Esophagus muscularis mucosa (tissue), 4 donors: ENCODE results near the gene PABPN1.

Experiments used
- EP300 ChIP-seq: sonication (generic); formaldehyde crosslinking; IDR thresholded peaks from one replicate; pipeline ENCODE4 v1.6.1; 2017; ENCODE audit warnings: antibody characterized with exemption
- POLR2A ChIP-seq: fragments of 450-650 bp; IDR thresholded peaks from one replicate; pipeline ENCODE4 v1.6.1; 2017; ENCODE audit warnings: antibody characterized with exemption, moderate library complexity, mild to moderate bottlenecking, low read depth
- POLR2AphosphoS5 ChIP-seq, 2 donors: sonication (generic); formaldehyde crosslinking; IDR thresholded peaks; one replicate each; pipeline ENCODE4 v1.6.1; 2017; ENCODE audit warnings: antibody characterized with exemption in 2 of 2
- TF ChIP-seq, protein P1 (sequence below), 3 experiments: fragments of 200-600 bp in 2 of 3; fragments of 450-650 bp in 1 of 3; sonication (generic) in 2 of 3; IDR thresholded peaks; one replicate each; pipeline ENCODE4 v1.5.1; 2017 to 2019; ENCODE audit warnings: antibody characterized with exemption in 3 of 3, mild to moderate bottlenecking in 2 of 3, moderate library complexity in 1 of 3

DNA sequence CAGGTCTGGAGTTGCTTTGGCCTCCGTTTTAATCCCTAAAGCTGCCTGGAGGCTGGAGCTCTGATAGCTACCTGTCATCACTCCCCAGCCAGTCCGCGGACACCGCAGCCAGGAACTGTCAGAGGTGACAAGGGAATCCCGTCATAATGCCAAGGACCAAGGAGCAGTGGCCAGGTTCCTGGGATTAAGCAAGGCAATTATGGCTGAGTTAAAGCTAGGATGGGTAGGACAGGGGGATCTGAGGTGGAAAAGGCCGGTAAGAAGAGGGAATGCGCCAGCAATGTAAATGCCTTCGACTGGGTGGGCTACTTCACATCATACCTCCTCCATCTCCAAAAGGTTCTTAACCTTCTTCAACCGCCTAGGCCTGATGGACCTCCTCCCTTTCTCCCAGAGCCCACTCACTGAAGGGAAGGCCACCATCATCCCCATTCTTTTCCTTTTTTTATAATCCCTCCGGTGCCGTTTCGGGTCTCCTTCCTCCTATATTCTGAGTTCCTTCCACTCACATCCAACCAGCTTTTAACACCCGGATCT, 20.5 kb upstream of the PABPN1 start:
- TF ChIP-seq POLR2AphosphoS5 (IDR thresholded peaks at IDR 0.05) (peak in 1 of 2 donors; percentile 66), EP300 (no peak), POLR2A (no peak)
- TF ChIP-seq, protein P1, sequence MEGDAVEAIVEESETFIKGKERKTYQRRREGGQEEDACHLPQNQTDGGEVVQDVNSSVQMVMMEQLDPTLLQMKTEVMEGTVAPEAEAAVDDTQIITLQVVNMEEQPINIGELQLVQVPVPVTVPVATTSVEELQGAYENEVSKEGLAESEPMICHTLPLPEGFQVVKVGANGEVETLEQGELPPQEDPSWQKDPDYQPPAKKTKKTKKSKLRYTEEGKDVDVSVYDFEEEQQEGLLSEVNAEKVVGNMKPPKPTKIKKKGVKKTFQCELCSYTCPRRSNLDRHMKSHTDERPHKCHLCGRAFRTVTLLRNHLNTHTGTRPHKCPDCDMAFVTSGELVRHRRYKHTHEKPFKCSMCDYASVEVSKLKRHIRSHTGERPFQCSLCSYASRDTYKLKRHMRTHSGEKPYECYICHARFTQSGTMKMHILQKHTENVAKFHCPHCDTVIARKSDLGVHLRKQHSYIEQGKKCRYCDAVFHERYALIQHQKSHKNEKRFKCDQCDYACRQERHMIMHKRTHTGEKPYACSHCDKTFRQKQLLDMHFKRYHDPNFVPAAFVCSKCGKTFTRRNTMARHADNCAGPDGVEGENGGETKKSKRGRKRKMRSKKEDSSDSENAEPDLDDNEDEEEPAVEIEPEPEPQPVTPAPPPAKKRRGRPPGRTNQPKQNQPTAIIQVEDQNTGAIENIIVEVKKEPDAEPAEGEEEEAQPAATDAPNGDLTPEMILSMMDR (IDR thresholded peaks at IDR 0.05) = peak in 1 of 3 experiments; percentile 13
